ENCODE data around the gene SLC7A10. TPM values are rescaled to one million over a fixed set of nuclear protein-coding genes. Genes with fewer than 3 reads are reported as not detected.
"Not testable (repeated sequence)": the region's sequence is repeated elsewhere in the genome, so short reads cannot be mapped to it uniquely, and the experiment has no call there.

The SLC7A10 gene
- total RNA-seq, 2 experiments from 2014 or later, result not detected

GRCh38 chr19:33171222-33171795, 54.3 kb downstream of the SLC7A10 start:
- ChIA-PET POLR2A (no interaction called here), CTCF (no interaction called here)
- Histone ChIP-seq H3K27ac (ENCODE audit: low read depth in 1 of 2, low read length in 2 of 2) (no peak overlapping the region), H3K36me3 (ENCODE audit: insufficient read depth, low read length) (no peaks in the 10 kb centered on the region), H3K4me1 (ENCODE audit: insufficient read depth, low read length) (peaks cover 28% of the 10 kb centered on the region), H3K4me3 (ENCODE audit: low read length) (no peak overlapping the region), H3K27me3 (ENCODE audit: control insufficient read depth in 1 of 2, insufficient read depth in 2 of 2, low read length in 2 of 2) (no peaks in the 10 kb centered on the region), H3K9me3 (ENCODE audit: control insufficient read depth in 1 of 2, insufficient read depth in 1 of 2, low read length in 2 of 2) (peaks cover 5 to 10% of the 10 kb centered on the region in 2 experiments)
- no peak overlapping the region for H3K4me3 Mint-ChIP-seq
- DNase-seq (no peak), ATAC-seq (ENCODE audit: poor library complexity) (no peak)
- intact Hi-C loops (cut with DNase I, micrococcal nuclease), result no loop called here
- H3K27ac Mint-ChIP-seq, result no peak overlapping the region
- peaks cover 32% of the 10 kb centered on the region for H3K4me1 Mint-ChIP-seq (ENCODE audit: low read depth)
- H3K36me3 Mint-ChIP-seq (ENCODE audit: low read depth), result peaks cover 21% of the 10 kb centered on the region
- no peak for TF ChIP-seq CTCF (IDR thresholded peaks at IDR 0.05)
- H3K27me3 Mint-ChIP-seq, result peaks cover 4% of the 10 kb centered on the region
- peaks cover 6% of the 10 kb centered on the region for H3K9me3 Mint-ChIP-seq

GRCh38 chr19:33168528-33168927, 57.1 kb downstream of the SLC7A10 start:
- no peaks in the 10 kb centered on the region for H3K36me3 ChIP-seq (ENCODE audit: insufficient read depth, low read length)
- no peak overlapping the region for H3K4me3 ChIP-seq (ENCODE audit: low read length)
- POLR2A ChIA-PET, result interaction anchor here (1.6 kb wide), 1 partner anchor 8 kb away, joined by 5 read pairs; no protein-coding TSS in a partner anchor
- H3K4me1 ChIP-seq (ENCODE audit: insufficient read depth, low read length), result peaks cover 10% of the 10 kb centered on the region
- DNase-seq, result no peak
- CTCF ChIA-PET, result no interaction called here
- H3K36me3 Mint-ChIP-seq (ENCODE audit: low read depth), result peaks cover 13% of the 10 kb centered on the region
- H3K27ac ChIP-seq (ENCODE audit: low read depth in 1 of 2, low read length in 2 of 2), result no peak overlapping the region
- intact Hi-C loops (cut with DNase I, micrococcal nuclease), result no loop called here
- ATAC-seq (ENCODE audit: poor library complexity), result no peak
- H3K4me3 Mint-ChIP-seq, result no peak overlapping the region
- H3K4me1 Mint-ChIP-seq (ENCODE audit: low read depth), result peaks cover 19% of the 10 kb centered on the region
- peaks cover 6% of the 10 kb centered on the region for H3K9me3 Mint-ChIP-seq
- TF ChIP-seq CTCF (IDR thresholded peaks at IDR 0.05), result no peak
- H3K9me3 ChIP-seq (ENCODE audit: control insufficient read depth in 1 of 2, insufficient read depth in 1 of 2, low read length in 2 of 2), result peaks cover 5 to 10% of the 10 kb centered on the region in 2 experiments
- H3K27ac Mint-ChIP-seq, result no peak overlapping the region
- no peaks in the 10 kb centered on the region for H3K27me3 Mint-ChIP-seq
- no peaks in the 10 kb centered on the region for H3K27me3 ChIP-seq (ENCODE audit: control insufficient read depth in 1 of 2, insufficient read depth in 2 of 2, low read length in 2 of 2)

GRCh38 chr19:33167438-33167837, 58.2 kb downstream of the SLC7A10 start:
- Histone ChIP-seq H3K27me3 (ENCODE audit: control insufficient read depth in 1 of 2, insufficient read depth in 2 of 2, low read length in 2 of 2) (no peaks in the 10 kb centered on the region), H3K36me3 (ENCODE audit: insufficient read depth, low read length) (no peaks in the 10 kb centered on the region), H3K27ac (ENCODE audit: low read depth in 1 of 2, low read length in 2 of 2) (no peak overlapping the region), H3K9me3 (ENCODE audit: control insufficient read depth in 1 of 2, insufficient read depth in 1 of 2, low read length in 2 of 2) (peaks cover 5 to 10% of the 10 kb centered on the region in 2 experiments), H3K4me3 (ENCODE audit: low read length) (no peak overlapping the region), H3K4me1 (ENCODE audit: insufficient read depth, low read length) (peaks cover 2% of the 10 kb centered on the region)
- Mint-ChIP-seq H3K27ac (no peak overlapping the region), H3K36me3 (ENCODE audit: low read depth) (peaks cover 12% of the 10 kb centered on the region), H3K9me3 (peaks cover 6% of the 10 kb centered on the region), H3K4me1 (ENCODE audit: low read depth) (peaks cover 15% of the 10 kb centered on the region), H3K4me3 (no peak overlapping the region), H3K27me3 (no peaks in the 10 kb centered on the region)
- DNase-seq (no peak), ATAC-seq (ENCODE audit: poor library complexity) (no peak)
- POLR2A ChIA-PET, result interaction anchor here (1.6 kb wide), 1 partner anchor 9 kb away, joined by 5 read pairs; no protein-coding TSS in a partner anchor
- CTCF ChIA-PET, result interaction anchor here (2.1 kb wide), 1 partner anchor 10 kb away, joined by 10 read pairs; no protein-coding TSS in a partner anchor
- intact Hi-C loops (cut with DNase I, micrococcal nuclease), result no loop called here
- TF ChIP-seq CTCF (IDR thresholded peaks at IDR 0.05), result no peak

- Histone ChIP-seq H3K9me3 (ENCODE audit: control insufficient read depth in 1 of 2, insufficient read depth in 1 of 2, low read length in 2 of 2) (peaks cover 5 to 10% of the 10 kb centered on the region in 2 experiments), H3K4me1 (ENCODE audit: insufficient read depth, low read length) (peaks cover 12% of the 10 kb centered on the region)
- H3K36me3 Mint-ChIP-seq (ENCODE audit: low read depth); H3K4me3 ChIP-seq (ENCODE audit: low read length); H3K36me3 ChIP-seq (ENCODE audit: insufficient read depth, low read length); H3K27me3 ChIP-seq (ENCODE audit: control insufficient read depth in 1 of 2, insufficient read depth in 2 of 2, low read length in 2 of 2); H3K9me3 Mint-ChIP-seq; H3K4me3 Mint-ChIP-seq; ATAC-seq (ENCODE audit: poor library complexity); H3K27ac ChIP-seq (ENCODE audit: low read depth in 1 of 2, low read length in 2 of 2); H3K27me3 Mint-ChIP-seq; intact Hi-C loops (cut with DNase I, micrococcal nuclease); H3K27ac Mint-ChIP-seq; DNase-seq: not testable (repeated sequence)
- H3K4me1 Mint-ChIP-seq (ENCODE audit: low read depth), result peaks cover 21% of the 10 kb centered on the region
- ChIA-PET CTCF (interaction anchor here (2.1 kb wide), 1 partner anchor 11 kb away, joined by 10 read pairs; no protein-coding TSS in a partner anchor), POLR2A (interaction anchor here (1.1 kb wide), 1 partner anchor 11 kb away, joined by 4 read pairs; no protein-coding TSS in a partner anchor)
Observed at GRCh38 chr19:33166037-33166436, 59.6 kb downstream of the SLC7A10 start.

Measured in CD4-positive, alpha-beta T cell (primary cell).